KBM-7 (cell line): ENCODE measurements around the gene DEPDC5.

Source experiments
- DNase-seq: peaks from one replicate; pipeline ENCODE4 v3.0.0-alpha.2; 2015
- in situ Hi-C: fragments of 300-500 bp; cut with MboI; formaldehyde crosslinking; loops from 2 replicates; pipeline ENCODE4 v1.14.3; 2020; ENCODE audit warnings: low sequenced_read_pairs, low pct_unique_long_range_greater_than_20kb, mixed read lengths

Gene DEPDC5

DNA sequence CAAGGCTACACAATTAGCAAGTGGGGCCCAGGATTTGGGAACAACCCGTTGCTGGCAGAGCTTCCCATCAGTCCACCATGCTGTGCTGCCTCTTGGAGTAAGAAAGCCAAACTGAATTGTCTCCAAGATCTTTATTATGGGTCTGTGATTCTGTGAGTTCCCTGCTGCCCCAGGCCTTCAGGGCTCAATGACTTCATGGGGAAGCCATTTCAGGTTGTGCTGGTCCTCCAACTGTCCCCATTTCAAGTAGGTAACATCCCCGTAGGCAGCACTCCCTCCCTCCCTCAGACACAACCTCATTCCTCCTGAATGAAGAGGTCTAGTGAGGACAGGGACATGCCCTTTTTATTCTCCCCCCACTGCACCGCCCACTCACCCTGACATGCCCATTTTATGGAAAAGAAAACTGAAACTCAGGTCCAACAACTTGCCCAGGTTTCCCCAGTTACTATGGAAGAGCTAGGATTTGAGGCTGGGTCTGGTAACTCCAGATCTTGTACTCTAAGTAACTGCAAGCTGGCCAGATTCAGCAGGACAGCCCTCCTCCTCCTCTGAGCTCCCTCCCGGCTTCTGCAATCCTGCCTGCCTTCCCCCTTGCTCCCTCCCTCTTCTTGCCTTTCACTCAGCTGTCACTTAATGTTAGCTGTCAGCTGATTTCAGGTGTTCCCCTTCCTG, 182.3 kb downstream of the DEPDC5 start:
- DNase-seq = no peak
- in situ Hi-C loops = no loop called here

DNA sequence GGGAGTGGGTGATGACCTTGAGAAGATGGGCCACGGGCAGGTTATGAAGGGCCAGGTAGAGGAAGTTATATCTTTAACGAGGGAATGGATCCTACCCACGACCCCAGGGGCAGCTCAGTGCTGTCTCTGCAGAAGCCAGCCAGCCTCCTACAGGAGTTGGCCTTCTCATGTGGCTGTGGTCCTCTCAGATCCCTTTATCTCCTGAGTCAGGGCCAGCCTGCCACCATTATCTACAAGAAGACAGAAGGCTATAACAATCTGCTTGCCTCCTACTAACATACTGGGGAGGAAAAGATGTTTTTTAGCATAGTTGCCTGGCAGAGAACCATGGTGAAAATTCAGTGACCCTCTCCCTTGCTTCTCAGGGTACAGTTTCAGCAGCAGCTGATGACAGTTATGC, 183.5 kb downstream of the DEPDC5 start:
- in situ Hi-C loops = no loop called here

DNA sequence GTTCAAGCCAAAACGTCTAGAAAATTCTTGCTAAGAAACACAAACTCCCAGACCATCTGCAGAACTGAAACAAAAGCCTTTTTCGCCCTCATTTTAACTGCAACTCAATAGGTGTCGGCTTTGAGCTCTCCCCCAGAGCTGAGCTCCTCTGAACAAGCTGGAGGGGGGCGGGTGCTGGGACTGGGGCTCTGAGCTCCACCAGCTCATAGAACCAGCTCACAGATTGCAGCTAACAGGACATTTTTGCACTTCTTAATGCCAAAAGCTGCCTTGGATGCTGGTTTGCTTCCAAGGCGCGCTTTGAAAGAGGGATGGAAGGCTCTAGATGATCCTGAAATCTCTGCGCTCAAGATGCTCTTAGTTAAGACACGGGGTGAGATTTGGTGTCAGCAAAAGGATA, 184.5 kb downstream of the DEPDC5 start:
- in situ Hi-C loops = no loop called here
- DNase-seq = no peak

More for the DNA sequence above, 183.5 kb downstream of the DEPDC5 start:
- no peak for DNase-seq

DNA sequence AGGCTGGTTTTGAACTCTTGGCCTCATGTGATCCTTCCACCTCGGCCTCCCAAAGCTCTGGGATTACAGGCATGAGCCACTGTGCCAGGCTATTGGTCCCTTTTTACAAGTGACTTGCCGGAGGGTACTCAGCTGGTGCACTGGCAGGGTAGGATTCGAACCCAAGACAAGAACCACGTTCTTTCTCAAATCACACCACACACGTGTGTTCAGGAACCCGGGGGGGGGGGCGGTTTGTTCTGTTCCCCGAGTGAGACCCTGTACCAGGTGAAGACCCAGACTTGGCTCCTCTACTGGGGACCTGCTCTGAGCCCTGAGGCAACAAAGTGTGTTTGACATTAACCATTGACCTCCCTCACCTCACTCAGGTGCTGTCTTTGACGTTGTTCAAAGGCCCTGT, 186.7 kb downstream of the DEPDC5 start:
- no peak for DNase-seq
- in situ Hi-C loops = no loop called here

DNA sequence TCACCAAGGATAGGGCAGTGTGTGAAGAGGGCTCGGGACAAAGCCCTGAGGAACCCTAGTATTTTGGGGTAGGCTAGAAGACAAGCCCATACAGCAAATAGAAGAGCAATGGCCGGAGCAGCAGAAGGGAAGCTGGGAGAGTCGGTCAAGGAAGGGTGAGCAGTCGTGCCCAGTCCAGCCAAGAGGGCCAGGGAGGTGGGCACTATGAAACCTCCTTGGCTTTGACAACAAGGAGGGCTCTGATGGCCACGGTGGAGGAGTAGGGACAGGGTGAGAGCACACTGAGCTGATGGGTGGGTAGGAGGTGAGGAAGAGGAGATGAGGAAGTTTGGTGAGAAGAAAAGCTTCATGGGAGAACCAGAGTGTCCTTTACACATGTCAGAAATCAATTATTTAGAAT, 188.3 kb downstream of the DEPDC5 start:
- in situ Hi-C loops = no loop called here
- no peak for DNase-seq

DNA sequence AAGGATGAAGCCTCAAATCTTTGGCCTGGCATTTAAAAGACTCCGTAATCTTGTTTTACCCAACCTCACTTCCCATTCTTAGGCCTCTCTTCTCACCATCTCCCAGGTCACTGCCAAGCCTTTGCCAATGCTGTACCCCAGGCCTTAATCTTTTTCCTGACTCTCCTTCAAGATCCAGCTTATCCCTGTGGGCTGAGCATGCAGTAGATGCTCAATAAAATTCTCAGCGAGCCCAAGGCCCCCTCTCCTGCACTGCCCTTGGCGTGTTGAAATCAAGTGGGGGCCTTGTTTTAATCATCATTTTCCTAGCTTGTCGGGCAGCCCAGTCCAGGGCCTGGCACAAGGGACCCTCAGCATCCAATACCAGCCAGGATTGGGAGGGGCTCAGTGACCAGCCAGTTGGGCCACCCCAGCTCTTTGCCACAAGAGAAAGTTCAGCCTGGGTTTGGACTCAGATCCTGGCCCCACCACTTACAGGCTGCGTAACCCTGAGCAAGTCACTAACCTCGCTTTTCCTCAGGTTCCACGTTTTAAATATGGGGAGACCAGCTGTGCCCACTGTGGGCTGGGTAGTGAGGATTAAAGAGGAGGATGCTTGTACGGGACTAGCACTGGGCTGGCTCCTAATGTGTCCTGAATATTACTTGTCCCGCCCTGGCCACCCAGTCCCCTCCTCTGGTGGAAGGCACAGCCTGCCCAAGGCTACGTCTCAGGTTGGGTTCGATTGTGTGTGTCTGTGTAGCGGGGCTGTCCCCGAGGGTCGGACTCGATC, 189.6 kb downstream of the DEPDC5 start:
- in situ Hi-C loops = no loop called here
- DNase-seq = no peak

DNA sequence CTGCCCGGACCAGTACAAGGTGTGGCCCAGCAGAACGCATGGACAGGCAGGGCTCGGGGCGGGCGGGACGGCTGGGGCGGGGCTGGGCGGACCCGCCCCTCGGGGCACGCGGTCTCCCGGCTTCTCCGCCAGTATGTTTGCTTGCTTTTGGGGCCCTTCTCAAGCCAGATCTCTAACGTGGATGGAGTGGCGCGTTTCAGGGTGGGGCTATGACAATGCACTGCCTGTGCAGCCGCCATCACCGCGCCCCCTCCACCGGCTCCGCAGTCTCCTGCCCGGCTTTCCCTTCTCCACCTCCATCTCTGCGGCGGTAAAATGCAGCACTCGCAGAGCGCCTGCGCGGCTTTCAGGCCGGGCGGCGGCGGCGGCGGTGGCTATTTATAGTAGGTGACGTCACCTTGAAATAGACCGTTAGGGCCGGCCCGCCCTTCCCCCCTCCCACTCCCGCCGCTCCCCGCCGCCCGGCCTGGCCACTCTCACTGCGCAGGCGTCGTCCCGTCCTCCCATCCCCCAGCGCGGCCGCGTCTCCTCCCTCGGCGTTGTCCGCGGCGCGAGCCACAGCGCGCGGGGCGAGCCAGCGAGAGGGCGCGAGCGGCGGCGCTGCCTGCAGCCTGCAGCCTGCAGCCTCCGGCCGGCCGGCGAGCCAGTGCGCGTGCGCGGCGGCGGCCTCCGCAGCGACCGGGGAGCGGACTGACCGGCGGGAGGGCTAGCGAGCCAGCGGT, 190.3 kb downstream of the DEPDC5 start, which contains the start of gene YWHAH:
Gene YWHAH (plus strand): TSS at position 558 of the 722 bp plus-strand sequence. CDS start 199 bp downstream, outside the sequence.
- in situ Hi-C loops = no loop called here
- DNase-seq = peak; percentile 90

DNA sequence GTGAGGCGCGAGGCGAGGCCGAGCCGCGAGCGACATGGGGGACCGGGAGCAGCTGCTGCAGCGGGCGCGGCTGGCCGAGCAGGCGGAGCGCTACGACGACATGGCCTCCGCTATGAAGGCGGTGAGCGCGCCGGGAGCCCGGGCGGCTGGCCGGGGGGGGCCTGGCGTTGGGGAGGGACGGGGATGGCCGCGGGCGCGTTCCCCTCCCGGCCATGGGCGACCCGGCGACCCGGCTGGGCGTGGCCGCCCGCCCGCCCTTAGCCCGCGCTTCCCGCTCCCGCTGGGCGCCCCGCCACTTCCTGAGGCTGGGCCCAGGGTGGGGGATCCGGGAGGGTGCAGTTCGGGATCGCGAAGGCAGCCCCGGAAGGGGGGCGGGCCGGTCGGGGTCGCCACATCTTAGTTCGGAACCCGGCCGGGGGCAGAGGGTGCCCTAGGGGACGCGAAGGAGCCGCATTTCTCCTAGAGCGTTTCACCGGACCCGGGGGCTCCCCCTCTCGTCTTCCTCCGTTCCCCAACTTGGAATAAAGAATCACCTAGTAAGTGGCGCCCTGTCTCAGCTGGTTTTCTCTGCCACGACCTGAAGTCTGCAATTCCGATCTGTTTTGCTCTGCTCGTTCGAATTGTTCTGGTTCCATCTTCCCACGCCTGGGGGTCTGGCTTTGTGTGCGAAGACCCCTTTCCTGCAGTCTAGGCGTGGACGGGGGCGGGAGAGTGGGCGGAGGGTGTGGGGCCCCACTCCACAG, 191.1 kb downstream of the DEPDC5 start:
- peak; percentile 21 for DNase-seq
- in situ Hi-C loops = no loop called here

DNA sequence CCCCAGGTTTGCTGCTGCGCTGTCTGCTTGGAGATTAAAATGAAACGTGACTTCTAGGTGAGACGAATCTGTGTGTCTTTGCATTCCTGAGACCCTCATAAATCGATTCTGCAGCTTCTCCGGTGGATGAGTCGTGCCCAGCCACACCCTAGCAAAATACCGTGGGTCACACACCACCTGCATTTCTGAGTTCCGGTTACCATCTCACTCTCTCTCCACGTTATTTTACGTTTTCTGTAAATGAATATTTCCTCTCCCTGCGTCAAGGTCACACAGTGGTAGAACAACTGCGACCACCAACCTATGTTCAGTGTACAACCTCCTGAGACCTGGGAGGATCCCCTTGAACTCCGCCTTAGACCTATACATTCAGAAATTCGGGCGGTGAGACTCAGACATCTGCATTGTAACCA, 191.6 kb downstream of the DEPDC5 start:
- peak; percentile 20 for DNase-seq
- in situ Hi-C loops = no loop called here

DNA sequence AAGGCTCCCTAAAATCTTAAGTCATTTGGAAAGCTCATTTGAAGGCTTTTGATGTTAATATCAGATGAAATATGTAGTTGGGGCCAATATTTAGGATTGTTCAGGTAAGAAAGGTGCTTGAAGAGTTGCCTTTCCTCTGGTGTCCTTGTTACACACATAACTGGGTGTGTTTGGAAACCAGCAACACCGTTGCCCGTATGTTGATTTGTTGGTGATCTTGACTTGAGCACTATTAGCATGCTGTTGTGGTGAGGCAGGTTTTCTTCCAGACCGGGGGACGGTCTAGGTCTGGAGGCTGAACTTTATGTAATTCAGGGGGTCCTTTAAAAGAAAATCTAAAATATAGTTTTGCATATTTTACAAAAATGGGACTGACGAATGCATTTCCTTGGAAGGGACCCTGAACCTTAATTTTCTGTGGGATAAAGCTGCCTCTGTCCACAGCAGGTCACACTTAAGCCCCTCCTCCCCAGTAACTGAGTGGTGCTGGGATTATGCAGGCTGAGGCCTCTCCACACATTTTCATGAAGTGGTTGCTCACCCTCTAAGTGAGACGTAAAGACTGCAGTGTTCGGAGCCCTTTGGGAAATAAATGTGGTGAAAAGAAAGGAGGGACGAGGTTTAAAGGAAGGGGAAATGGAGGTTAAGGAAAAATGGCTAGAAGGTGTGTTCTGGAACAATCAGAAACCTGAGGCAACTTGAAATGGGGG, 192.3 kb downstream of the DEPDC5 start:
- DNase-seq = peak; percentile 33
- in situ Hi-C loops = no loop called here

DNA sequence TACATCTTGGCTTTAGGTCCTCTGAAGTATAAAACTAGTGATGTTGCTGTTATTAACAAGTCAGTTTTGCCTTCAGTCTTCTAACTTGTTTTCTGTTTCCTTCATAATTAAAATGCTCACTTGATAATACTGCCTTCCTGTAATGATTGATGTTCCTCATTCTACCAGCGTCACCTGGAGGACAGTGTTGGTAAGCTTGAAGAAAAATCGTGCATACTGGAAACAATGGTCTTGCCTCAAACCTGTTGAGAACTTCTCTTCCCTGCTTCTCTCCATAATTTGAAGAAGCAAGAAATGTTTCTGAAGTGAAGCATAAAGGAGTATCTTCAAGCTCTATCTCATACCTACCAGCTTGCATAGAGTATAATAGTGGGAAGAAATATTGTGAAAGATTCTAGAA, 193.5 kb downstream of the DEPDC5 start:
- DNase-seq = peak; percentile 73
- in situ Hi-C loops = no loop called here

DNA sequence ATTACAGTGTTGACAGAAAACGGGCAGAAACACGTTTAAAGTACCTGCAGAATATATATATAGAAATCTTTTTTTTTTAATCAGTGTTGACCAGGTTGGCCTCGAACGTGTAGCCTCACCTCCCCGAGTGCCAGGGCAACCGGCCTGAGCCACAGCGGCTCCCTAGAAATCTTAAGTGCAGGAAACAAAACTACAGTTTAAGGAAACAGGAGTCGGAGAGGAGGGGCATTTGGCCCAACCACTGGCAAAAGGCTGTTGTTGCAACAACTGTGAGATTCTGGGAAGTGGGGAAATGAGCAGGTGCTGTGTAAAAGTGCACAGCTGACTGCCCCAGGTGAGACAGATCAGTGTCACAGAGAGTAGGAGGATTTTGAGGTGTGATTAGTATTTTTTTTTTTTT, 194.2 kb downstream of the DEPDC5 start:
- DNase-seq = no peak
- in situ Hi-C loops = no loop called here

DNA sequence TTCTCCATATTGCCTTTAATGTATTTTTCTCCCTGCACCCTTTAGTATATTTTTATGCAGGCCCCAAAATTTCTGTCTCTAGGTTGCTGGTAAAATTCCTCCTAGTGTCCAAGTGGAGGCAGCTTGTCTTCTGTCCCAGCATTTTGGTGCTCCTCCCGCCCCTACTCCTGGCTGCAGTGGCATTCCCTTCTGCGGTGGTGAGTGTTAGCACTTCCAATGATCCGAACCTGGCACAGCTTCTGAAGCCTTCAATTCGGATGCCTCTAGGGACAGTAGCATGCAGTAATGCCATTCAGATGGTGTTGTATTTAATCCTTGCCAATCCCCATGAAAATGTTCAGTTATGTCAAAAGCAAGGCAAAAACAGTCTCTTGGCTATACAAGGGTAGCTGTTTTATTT, 196.4 kb downstream of the DEPDC5 start:
- no peak for DNase-seq
- in situ Hi-C loops = loop anchor here (25.0 kb wide), 1 partner anchor 288 kb away; the partner anchor contains the start of gene PISD

DNA sequence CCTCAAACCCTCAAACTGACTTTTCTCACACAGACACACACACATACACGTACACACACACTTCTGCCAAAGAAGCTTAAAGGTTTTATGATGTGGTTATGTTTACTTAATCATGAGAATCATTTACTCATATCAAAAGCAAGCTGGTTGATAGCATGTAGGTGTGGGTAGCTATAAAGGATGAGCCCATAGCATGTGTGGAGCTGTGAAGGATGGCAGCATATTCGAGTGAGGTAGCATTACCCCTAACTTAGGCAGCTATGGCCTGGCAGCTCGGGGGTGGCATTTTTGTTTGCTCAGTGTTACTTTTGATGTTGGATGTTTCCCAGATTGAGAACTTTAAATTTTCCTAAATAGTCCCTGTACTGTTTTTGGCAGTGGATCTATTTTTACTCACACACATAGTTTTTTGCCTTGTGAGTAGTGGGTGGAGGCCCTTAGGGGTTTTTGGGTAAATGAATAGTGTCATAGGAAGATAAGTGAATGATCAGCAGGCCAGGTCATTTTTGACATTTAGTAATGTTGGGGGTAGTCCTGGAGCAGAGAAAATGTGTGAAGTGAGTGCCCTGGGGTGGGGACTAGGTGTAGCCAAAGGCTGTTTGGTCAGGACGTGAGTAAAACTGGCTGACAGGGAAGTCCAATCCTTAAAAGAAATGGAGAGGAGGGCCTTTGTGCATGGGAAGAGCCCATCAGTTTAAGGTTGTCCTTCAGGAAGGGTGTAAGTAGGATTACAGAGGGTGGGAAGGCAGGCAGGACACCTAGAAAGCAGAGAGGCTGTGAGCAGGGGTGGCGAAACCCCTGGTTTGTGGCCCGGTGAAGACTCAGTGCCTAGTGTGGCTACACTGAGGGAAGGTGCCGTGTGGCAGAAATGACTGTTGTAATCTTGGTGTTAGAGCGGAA, 197.6 kb downstream of the DEPDC5 start:
- in situ Hi-C loops = loop anchor here (25.0 kb wide), 1 partner anchor 289 kb away; the partner anchor contains the start of gene PISD
- DNase-seq = no peak

DNA sequence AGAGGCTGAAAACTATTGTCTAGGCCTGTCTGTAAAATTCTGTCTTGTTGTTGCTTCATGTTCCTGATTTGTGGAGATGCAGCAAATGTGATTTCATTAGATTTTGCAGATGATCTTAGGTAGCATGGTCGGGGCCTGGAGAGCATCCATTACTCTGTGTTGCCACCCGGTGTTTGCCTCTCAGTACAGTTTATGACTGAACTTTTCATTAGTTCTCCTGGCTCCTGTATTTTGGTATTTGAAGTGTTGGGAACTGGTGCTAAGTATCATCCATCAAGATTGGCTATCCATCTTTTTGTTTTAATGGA, 198.2 kb downstream of the DEPDC5 start:
- no peak for DNase-seq
- in situ Hi-C loops = loop anchor here (25.0 kb wide), 1 partner anchor 290 kb away; the partner anchor contains the start of gene PISD

DNA sequence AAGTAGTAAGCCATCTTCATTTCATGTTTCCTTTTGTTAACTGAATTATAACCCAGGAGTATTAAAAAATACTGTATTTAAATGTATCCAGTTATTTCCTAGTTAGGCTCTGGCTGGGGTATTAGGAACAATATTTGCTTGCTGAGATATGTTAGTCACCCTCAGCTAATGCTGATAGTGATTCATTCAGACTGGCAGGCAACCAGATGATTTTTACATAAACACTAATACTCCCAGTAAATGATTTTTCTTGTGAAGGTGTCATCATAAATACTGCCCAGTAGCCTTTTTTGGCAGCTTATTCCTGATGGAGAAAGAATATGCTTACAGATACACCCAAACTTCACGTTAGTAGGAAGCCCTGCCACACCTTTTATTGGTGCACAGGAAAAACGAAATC, 198.7 kb downstream of the DEPDC5 start:
- DNase-seq = no peak
- in situ Hi-C loops = loop anchor here (25.0 kb wide), 1 partner anchor 290 kb away; the partner anchor contains the start of gene PISD

DNA sequence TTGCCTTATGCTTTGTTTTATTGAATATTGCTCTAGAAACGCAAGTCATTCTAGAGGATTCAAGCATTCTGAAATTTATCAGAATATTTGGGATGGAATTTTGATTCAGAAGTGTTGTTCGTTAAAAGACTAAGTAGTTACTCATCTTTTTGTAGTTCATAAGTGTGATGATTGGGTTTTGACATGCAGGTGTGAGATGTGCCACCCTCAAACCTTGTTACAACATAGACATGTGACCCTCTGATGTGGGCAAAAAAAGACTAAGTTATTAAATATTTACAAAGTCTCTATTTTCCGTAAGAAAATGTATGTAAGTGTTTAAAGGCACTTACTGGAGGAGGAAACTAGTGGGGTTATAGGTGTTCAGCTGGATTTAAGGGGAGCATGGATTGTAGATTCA, 199.4 kb downstream of the DEPDC5 start:
- no peak for DNase-seq

More for the DNA sequence above, 199.4 kb downstream of the DEPDC5 start:
- in situ Hi-C loops = loop anchor here (25.0 kb wide), 1 partner anchor 291 kb away; the partner anchor contains the start of gene PISD
